Adipose tissue (tissue), 3 donors: ENCODE results near the gene HPN. TPM values are rescaled to one million over a fixed set of nuclear protein-coding genes. Genes with fewer than 3 reads are reported as not detected.

Experiments
- H3K27ac ChIP-seq: one replicate; pipeline ENCODE4 v1.5.1; 2013; ENCODE audit warnings: low read depth, low read length
- WGBS, 3 donors: extraction: QIAGEN DNeasy Blood & Tissue Kit; methylation state at CpG; one replicate each; pipeline ENCODE4 v1.1.7; 2013; 5-methylcytosine and 5-hydroxymethylcytosine counted together
- polyA plus RNA-seq, 3 donors: library from polyadenylated mRNA; stranded (reverse); fragments of 200-250 nt; gene quantifications; one replicate each; pipeline ENCODE4 v1.2.3, GENCODE V29; 2013
- donor health status: healthy with polysubstance abuse.
- donor health status: Bipolar disorder and iron deficiency.
- donor health status: healthy.

HPN gene
- polyA plus RNA-seq, 3 donors = 1.5 to 141 (median 5.4) TPM

DNA sequence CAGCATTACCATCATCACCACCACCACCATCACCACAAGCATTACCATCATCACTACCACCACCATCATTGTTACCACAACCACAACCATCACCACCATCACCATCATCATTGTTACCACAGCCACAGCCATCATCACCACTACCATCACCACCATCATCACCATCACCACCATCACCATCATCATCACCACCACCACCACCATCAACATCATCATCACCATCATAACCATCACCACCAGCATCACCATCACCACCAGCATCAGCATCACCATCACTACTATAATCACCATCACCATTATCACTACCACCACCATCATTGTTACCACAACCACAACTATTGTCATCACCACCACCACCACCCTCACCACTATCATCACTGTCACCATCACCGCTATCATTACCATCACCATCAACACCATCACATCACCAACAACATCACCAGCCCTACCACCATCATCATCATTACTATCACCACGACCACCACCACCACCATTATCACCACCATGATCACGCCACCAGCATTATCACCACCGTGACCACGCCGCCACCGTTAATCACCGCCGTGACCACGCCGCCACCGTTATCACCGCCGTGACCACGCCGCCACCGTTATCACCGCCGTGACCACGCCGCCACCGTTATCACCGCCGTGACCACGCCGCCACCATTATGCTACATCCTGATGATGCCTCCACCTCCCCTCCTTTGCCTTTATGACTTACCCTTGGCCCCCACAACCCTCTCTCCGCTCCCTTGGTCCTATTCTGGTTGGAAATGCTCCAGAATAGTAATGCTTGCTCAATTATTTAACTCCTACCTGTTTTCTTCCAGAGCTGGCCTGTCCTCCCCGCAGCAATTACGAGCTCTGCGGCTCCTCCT, 64.1 kb downstream of the HPN start:
- WGBS, 3 donors = 82 to 88% (median 85%) methylated on average over 30 of the region's 30 CpGs
- H3K27ac ChIP-seq = no peak overlapping the region

- no peak overlapping the region for H3K27ac ChIP-seq
- WGBS, 3 donors = 87 to 96% (median 93%) methylated on average over 9 of the region's 9 CpGs
These were observed 64.7 kb downstream of the HPN start for GRCh38 chr19:35106291-35106583.

- H3K27ac ChIP-seq = no peak overlapping the region
These were observed 65.5 kb downstream of the HPN start for GRCh38 chr19:35106898-35107541.

DNA sequence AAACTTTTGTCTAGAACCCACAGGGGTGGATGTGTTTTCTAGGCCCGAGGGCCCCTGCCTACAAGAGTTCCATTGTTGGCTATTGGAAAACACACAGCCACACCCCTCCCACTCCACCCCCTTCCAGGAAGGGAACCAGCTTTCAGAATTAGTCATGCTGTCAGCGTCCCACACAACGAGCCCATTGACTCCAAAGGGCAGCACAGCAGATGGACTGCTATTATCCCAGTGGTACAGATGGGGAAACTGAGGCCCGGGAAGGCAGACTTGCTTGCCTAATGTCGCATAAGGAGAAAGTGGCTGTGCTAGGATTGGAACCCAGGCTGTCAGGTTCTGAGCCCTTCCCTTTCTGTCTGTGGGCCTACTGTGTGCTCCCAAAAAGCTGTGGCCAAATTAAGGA, 66.0 kb downstream of the HPN start:
- WGBS, 3 donors = 25 to 37% (median 27%) methylated on average over 5 of the region's 5 CpGs
- no peak overlapping the region for H3K27ac ChIP-seq

More at GRCh38 chr19:35106898-35107541, 65.5 kb downstream of the HPN start:
- 47 to 97% (median 49%) methylated on average over 1 to 2 of the region's 2 CpGs for WGBS, 3 donors

- H3K27ac ChIP-seq = no peak overlapping the region
- WGBS, 3 donors = 85 to 95% (median 89%) methylated on average over 11 of the region's 11 CpGs
These were observed 67.2 kb downstream of the HPN start for GRCh38 chr19:35108730-35109129.

DNA sequence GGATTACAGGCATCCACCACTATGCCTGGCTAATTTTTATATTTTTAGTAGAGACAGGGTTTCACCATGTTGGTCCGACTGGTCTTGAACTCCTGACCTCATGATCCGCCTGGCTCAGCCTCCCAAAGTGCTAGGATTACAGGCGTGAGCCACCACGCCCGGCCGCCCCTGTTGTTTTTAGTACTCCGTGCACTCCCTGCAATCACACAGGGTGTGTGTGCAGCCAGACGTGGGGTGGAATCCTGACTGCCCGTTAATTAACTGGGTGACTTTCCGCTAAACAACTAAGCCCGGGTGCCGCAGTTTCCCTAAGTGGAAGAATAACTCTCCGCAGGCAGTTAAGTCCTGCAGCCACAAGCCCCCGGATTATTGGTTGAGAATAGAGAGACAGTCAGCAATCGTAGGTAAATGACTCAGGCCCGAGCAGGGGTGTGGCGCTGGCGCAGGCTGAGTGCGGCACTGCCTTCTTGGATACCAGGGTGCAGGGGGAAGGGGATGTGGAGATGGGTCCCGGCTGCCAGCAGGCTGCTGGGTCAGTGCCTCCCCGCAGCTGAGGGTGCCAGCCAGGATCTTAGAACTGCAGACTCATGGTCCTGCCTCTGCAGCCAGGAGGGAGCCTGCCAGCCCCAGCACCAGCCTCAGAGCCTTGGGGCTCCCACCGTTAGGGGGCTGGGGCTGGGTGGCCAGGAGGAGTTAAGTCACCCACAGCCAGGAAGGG, 68.0 kb downstream of the HPN start:
- H3K27ac ChIP-seq = no peak overlapping the region
- 69 to 84% (median 73%) methylated on average over 22 of the region's 22 CpGs for WGBS, 3 donors

DNA sequence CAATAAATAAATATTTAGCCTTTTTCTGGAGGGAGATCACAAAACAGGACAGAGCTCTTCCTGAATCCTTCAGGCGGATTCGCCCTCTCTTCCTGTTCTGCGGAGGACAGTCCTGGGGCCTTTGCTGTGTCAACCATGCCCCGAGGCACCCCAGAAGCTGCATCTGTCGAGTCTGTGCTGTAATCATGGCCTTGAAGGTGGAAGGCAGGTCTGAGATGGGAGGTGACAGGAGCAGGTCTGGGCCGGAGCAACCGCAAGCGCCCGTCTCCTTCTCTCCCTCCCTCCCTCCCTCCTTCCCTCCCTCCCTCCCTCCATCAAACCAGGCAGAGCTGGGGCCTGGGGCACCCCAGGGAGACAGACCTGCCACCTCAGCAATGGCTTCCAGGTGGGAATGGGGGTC, 69.5 kb downstream of the HPN start:
- H3K27ac ChIP-seq = no peak overlapping the region
- whole genome bisulfite sequencing, 3 donors = 66 to 70% (median 68%) methylated on average over 9 of the region's 9 CpGs

- 86% methylated on average over 15 of the region's 15 CpGs for WGBS, 3 donors
These were observed 71.6 kb downstream of the HPN start for GRCh38 chr19:35112995-35113688.

GRCh38 chr19:35114353-35115176, 73.0 kb downstream of the HPN start:
- H3K27ac ChIP-seq = no peak overlapping the region

More at GRCh38 chr19:35112995-35113688, 71.6 kb downstream of the HPN start:
- no peak overlapping the region for H3K27ac ChIP-seq

DNA sequence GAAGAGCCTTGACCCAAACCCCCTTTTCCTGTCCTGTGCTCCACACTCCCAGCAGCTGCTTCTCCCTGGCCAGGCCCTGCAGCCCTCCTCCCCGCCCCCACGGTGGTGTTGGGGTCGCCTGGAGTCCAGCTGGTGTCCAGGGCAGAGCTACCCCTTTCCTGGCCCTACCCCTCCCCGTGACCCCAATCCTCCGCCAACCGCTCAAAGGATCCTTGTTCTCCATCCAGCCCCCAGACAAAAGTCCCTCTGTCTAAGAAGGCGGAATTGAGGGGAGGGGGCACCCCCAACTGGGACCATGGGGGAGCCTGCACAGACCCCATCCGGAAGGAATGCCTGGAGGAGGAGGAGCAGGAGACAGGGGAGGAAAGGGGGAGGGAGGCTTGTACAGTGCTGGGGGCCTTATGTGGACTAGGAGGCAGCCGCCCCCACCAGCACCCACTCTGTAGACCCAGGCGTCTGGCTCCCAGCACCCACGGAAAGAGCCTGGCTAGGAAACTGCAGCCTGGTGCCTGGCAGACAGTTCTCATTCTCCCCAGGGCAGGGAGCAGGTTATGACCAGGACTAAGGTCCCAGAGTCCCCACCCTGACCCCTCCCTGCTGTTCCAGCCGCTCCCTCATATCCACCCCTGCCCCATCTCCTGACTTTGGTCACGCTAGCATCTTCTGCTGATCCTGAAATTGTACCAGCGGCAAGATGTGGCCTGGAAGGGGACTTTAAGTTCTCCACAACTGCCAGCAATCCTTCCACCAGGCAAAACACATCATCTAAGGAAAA, 73.8 kb downstream of the HPN start, which contains the start of gene FXYD3:
Gene FXYD3 (plus strand): TSS at position 647 of the 775 bp plus-strand sequence. CDS start 3,554 bp downstream, outside the sequence.
- no peak within 1 kb of the TSS for H3K27ac ChIP-seq
- WGBS, 3 donors = 32 to 73% (median 62%) methylated on average over 14 of the region's 14 CpGs

More at GRCh38 chr19:35114353-35115176, 73.0 kb downstream of the HPN start:
- 8 to 10% (median 9%) methylated on average over 23 of the region's 23 CpGs for WGBS, 3 donors

Other genes starting within 250 kb of the HPN start
- 1 to 10 TPM in 2 of 3 donors, under 1 TPM in 1; 0.76 to 1.7 (median 1.4) TPM for gene ZNF30, start 114.8 kb upstream of the HPN start, polyA plus RNA-seq
- 1 to 10 TPM; 1.5 to 2.7 (median 1.9) TPM for gene ZNF792, start 77.5 kb upstream of the HPN start, polyA plus RNA-seq
- 10 to 100 TPM; 72.1 to 85.9 (median 73.7) TPM for gene GRAMD1A, start 41.4 kb upstream of the HPN start, polyA plus RNA-seq
- gene SCN1B, start 11.3 kb upstream of the HPN start, polyA plus RNA-seq = 10 to 100 TPM in 1 of 3 donors, 1 to 10 TPM in 2; 5.2 to 22.5 (median 7.9) TPM
- 10 to 100 TPM in 2 of 3 donors, 1 to 10 TPM in 1; 8.0 to 39.4 (median 33.6) TPM for gene FXYD3, start 74.1 kb downstream of the HPN start, polyA plus RNA-seq
- 10 to 100 TPM in 2 of 3 donors, 1 to 10 TPM in 1; 3.7 to 34.8 (median 20.6) TPM for gene LGI4, start 93.3 kb downstream of the HPN start, polyA plus RNA-seq
- 100 to 1,000 TPM in 1 of 3 donors, 10 to 100 TPM in 1, 1 to 10 TPM in 1; 3.5 to 126 (median 45.3) TPM for gene FXYD1, start 97.1 kb downstream of the HPN start, polyA plus RNA-seq
- 1 to 10 TPM in 1 of 3 donors, under 1 TPM in 2; 0.12 to 2.4 (median 0.45) TPM for gene FXYD7, start 101.5 kb downstream of the HPN start, polyA plus RNA-seq
- 100 to 1,000 TPM in 1 of 3 donors, 10 to 100 TPM in 2; 16.0 to 167 (median 93.9) TPM for gene FXYD5, start 113.0 kb downstream of the HPN start, polyA plus RNA-seq
- gene FAM187B, start 187.0 kb downstream of the HPN start, polyA plus RNA-seq = not detected
- gene LSR, start 207.3 kb downstream of the HPN start, polyA plus RNA-seq = 10 to 100 TPM; 12.9 to 92.4 (median 20.2) TPM
- gene USF2, start 227.2 kb downstream of the HPN start, polyA plus RNA-seq = 100 to 1,000 TPM in 2 of 3 donors, 10 to 100 TPM in 1; 68.2 to 122 (median 118) TPM
- gene HAMP, start 240.8 kb downstream of the HPN start, polyA plus RNA-seq = 10 to 100 TPM in 1 of 3 donors, 1 to 10 TPM in 1, under 1 TPM in 1; 0.34 to 16.3 (median 1.1) TPM